HEK293T (cell line): ENCODE results near the gene C17orf50.

ENCODE experiments used
- CTCF ChIA-PET: fragments of 350-600 bp; formaldehyde crosslinking; extraction: SDS; loops from one replicate; lab custom pipeline; 2021; ENCODE audit warnings: antibody characterized with exemption, inconsistent platforms; lab: Yijun Ruan, JAX
- POLR2A ChIA-PET: fragments of 350-600 bp; formaldehyde crosslinking; extraction: SDS; loops from one replicate; lab custom pipeline; 2020; ENCODE audit warnings: antibody characterized with exemption, inconsistent platforms; lab: Yijun Ruan, JAX
- DNase-seq: peaks from one replicate; pipeline ENCODE4 v3.0.0; 2012; ENCODE audit warnings: mixed read lengths; ENCODE audit errors: extremely low spot score
- ARNT ChIP-seq: fragments of 450-650 bp; IDR thresholded peaks from 2 replicates; pipeline ENCODE4 v1.6.1; 2017; ENCODE audit warnings: mild to moderate bottlenecking
- BHLHE40 ChIP-seq: fragments of 450-650 bp; IDR thresholded peaks from 2 replicates; pipeline ENCODE4 v1.6.1; 2016; ENCODE audit warnings: mild to moderate bottlenecking, moderate library complexity, borderline replicate concordance
- CTBP1 ChIP-seq: fragments of 450-650 bp; IDR thresholded peaks from 2 replicates; pipeline ENCODE4 v1.6.1; 2016; ENCODE audit warnings: borderline replicate concordance
- ELF4 ChIP-seq: fragments of 450-650 bp; IDR thresholded peaks from 2 replicates; pipeline ENCODE4 v1.6.1; 2017; ENCODE audit warnings: antibody characterized with exemption
- FOXA1 ChIP-seq: fragments of 450-650 bp; IDR thresholded peaks from 2 replicates; pipeline ENCODE4 v1.6.1; 2016; ENCODE audit warnings: mild to moderate bottlenecking
- FOXK2 ChIP-seq: fragments of 450-650 bp; IDR thresholded peaks from 2 replicates; pipeline ENCODE4 v1.6.1; 2016; ENCODE audit warnings: mild to moderate bottlenecking
- FOXM1 ChIP-seq: fragments of 450-650 bp; IDR thresholded peaks from 2 replicates; pipeline ENCODE4 v1.6.1; 2017; ENCODE audit warnings: mild to moderate bottlenecking, borderline replicate concordance
- HDGF ChIP-seq: fragments of 450-650 bp; IDR thresholded peaks from 2 replicates; pipeline ENCODE4 v1.6.1; 2017; ENCODE audit warnings: antibody characterized with exemption, borderline replicate concordance
- L3MBTL2 ChIP-seq: fragments of 450-650 bp; conservative IDR thresholded peaks from 2 replicates; pipeline ENCODE4 v1.6.1; 2016; ENCODE audit warnings: mild to moderate bottlenecking
- LEF1 ChIP-seq: fragments of 450-650 bp; IDR thresholded peaks from 2 replicates; pipeline ENCODE4 v1.6.1; 2017; ENCODE audit warnings: mild to moderate bottlenecking, borderline replicate concordance
- NFRKB ChIP-seq: fragments of 450-650 bp; IDR thresholded peaks from 2 replicates; pipeline ENCODE4 v1.6.1; 2016; ENCODE audit warnings: mild to moderate bottlenecking, moderate library complexity
- SP1 ChIP-seq: fragments of 450-650 bp; IDR thresholded peaks from 2 replicates; pipeline ENCODE4 v1.6.1; 2017
- SUZ12 ChIP-seq: fragments of 450-650 bp; IDR thresholded peaks from 2 replicates; pipeline ENCODE4 v1.6.1; 2016; ENCODE audit warnings: mild to moderate bottlenecking
- TARDBP ChIP-seq: fragments of 450-650 bp; IDR thresholded peaks from 2 replicates; pipeline ENCODE4 v1.6.1; 2016
- ZNF384 ChIP-seq: fragments of 450-650 bp; IDR thresholded peaks from 2 replicates; pipeline ENCODE4 v1.6.1; 2016
- TF ChIP-seq, protein P1 (sequence below): fragments of 450-650 bp; IDR thresholded peaks from 2 replicates; pipeline ENCODE4 v1.6.1; 2016

Gene C17orf50

DNA sequence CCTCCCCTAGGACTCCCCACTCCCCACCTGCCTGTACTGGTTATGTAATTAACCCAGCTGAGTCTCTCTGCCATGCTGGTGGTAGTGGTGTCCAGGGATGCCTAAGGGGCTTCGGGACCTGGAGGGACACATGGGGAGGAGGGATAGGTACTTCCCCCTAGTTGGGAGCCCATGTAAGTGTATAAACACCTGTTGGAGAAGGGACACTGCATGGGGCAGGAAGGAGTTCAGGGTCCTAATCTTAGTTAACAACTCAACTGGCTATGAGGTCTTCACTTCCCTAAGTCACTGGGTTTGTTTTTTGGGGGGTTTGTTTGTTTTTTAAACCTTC is 27.9 kb upstream of the C17orf50 start:
- CTCF ChIA-PET: interaction anchor here (0.6 kb wide), 1 partner anchor 115 kb away, joined by 4 read pairs; no protein-coding TSS in a partner anchor
- POLR2A ChIA-PET: interaction anchor here (1.1 to 1.5 kb wide), 2 partner anchors 20 to 146 kb away, joined by 3 to 4 read pairs; partner anchors contain the start of genes AP2B1 and GAS2L2
- no peak for DNase-seq
- TF ChIP-seq ZNF384 (no peak), LEF1 (no peak), FOXA1 (no peak), BHLHE40 (no peak), HDGF (no peak), L3MBTL2 (no peak), SP1 (no peak), NFRKB (no peak), CTBP1 (no peak), ELF4 (no peak), FOXK2 (no peak), FOXM1 (no peak), SUZ12 (no peak), ARNT (no peak), TARDBP (no peak)
- TF ChIP-seq, protein P1, sequence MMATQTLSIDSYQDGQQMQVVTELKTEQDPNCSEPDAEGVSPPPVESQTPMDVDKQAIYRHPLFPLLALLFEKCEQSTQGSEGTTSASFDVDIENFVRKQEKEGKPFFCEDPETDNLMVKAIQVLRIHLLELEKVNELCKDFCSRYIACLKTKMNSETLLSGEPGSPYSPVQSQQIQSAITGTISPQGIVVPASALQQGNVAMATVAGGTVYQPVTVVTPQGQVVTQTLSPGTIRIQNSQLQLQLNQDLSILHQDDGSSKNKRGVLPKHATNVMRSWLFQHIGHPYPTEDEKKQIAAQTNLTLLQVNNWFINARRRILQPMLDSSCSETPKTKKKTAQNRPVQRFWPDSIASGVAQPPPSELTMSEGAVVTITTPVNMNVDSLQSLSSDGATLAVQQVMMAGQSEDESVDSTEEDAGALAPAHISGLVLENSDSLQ: no peak

DNA sequence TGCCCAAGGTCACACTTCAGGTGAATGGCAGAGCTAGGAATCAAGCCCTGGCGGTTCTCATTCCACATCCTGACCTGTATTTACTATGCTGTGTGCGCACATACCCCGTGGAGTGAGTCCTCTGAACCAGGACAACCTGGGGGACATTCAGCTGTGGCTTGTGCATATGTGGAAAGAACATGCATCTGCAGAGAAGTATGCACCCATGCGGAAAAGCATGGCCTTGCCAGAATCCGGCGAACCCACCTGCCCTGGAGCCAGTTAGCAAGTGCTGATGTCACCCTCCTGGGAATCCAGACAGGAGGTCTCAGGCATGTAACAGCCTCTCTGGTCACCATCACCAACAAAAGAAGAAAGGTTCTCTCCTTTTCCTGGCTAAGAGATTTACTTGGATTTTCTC is 27.3 kb upstream of the C17orf50 start:
- no peak for DNase-seq
- ChIA-PET POLR2A (interaction anchor here (1.1 to 1.5 kb wide), 2 partner anchors 20 to 146 kb away, joined by 3 to 4 read pairs; partner anchors contain the start of genes AP2B1 and GAS2L2), CTCF (interaction anchor here (0.6 kb wide), 1 partner anchor 114 kb away, joined by 4 read pairs; no protein-coding TSS in a partner anchor)
- TF ChIP-seq ELF4: no peak
- TF ChIP-seq CTBP1: no peak
- TF ChIP-seq, protein P1: no peak
- TF ChIP-seq SP1: no peak
- no peak for TF ChIP-seq L3MBTL2
- TF ChIP-seq ARNT: no peak
- TF ChIP-seq FOXM1: no peak
- no peak for TF ChIP-seq FOXA1
- TF ChIP-seq SUZ12: no peak
- no peak for TF ChIP-seq LEF1
- no peak for TF ChIP-seq FOXK2
- no peak for TF ChIP-seq HDGF
- no peak for TF ChIP-seq NFRKB
- no peak for TF ChIP-seq ZNF384
- TF ChIP-seq TARDBP: no peak
- TF ChIP-seq BHLHE40: no peak

DNA sequence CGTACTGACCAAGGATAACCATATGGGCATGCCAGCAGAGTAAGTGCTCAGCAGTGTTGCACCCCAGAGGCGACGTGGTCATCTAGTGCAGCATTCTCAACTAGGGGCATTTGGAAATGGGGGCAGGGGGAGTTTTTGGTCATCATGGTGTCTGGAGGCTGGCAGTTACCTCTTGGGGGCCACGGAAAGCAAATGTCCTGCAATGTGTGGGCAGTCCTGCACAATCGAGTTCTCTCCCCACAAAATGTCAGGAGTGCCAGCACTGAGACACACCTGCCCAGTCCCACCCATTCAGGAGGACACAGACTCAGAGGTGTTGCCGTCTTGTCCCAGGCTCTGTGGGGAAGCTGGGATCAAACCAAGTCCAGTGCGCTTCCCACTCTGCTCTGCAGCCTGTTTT is 26.3 kb upstream of the C17orf50 start:
- TF ChIP-seq LEF1: no peak
- no peak for TF ChIP-seq SUZ12
- TF ChIP-seq ARNT: no peak
- no peak for TF ChIP-seq TARDBP
- TF ChIP-seq NFRKB: no peak
- no peak for TF ChIP-seq FOXM1
- TF ChIP-seq HDGF: no peak
- TF ChIP-seq FOXK2: no peak
- no peak for TF ChIP-seq BHLHE40
- TF ChIP-seq CTBP1: no peak
- no peak for TF ChIP-seq SP1
- TF ChIP-seq L3MBTL2: no peak
- TF ChIP-seq ZNF384: no peak
- TF ChIP-seq FOXA1: no peak
- no peak for TF ChIP-seq ELF4
- no peak for DNase-seq
- ChIA-PET CTCF (no interaction called here), POLR2A (no interaction called here)

DNA sequence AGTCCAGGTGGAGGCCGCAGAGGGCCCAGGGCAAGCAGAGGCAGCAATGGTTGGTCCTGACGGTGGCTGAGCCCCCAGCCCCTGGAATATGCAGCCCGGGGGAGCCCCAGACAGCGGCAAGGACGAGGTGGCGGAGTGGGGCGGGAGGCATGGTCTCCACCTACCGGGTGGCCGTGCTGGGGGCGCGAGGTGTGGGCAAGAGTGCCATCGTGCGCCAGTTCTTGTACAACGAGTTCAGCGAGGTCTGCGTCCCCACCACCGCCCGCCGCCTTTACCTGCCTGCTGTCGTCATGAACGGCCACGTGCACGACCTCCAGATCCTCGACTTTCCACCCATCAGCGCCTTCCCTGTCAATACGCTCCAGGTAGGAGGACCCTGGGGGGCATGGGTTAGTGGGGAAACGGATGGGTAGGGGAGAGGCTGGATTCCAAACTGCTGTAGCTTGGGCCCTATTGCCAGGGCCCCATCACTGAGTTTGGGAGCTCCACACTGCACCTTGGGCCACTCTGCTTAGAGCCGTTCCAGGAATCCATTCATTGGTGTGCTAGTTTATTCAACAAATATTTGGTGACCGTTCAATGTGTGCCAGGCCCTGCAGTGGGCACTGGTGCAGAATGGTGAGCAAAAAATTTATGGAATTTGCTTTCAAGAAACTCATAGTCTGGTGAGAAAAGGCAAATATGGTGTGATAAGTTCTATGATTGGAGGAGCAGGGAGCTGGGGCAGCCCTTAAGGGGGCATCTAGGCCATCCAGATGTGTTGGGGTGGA is 25.5 kb upstream of the C17orf50 start:
- no peak for TF ChIP-seq LEF1
- no peak for TF ChIP-seq TARDBP
- TF ChIP-seq, protein P1: no peak
- no peak for TF ChIP-seq HDGF
- TF ChIP-seq SUZ12: no peak
- no peak for TF ChIP-seq SP1
- no peak for TF ChIP-seq ARNT
- TF ChIP-seq NFRKB: no peak
- POLR2A ChIA-PET: interaction anchor here (0.5 kb wide), 1 partner anchor 25 kb away, joined by 3 read pairs; no protein-coding TSS in a partner anchor
- CTCF ChIA-PET: interaction anchor here (1.1 kb wide), 1 partner anchor 12 kb away, joined by 3 read pairs; no protein-coding TSS in a partner anchor
- DNase-seq: no peak

DNA sequence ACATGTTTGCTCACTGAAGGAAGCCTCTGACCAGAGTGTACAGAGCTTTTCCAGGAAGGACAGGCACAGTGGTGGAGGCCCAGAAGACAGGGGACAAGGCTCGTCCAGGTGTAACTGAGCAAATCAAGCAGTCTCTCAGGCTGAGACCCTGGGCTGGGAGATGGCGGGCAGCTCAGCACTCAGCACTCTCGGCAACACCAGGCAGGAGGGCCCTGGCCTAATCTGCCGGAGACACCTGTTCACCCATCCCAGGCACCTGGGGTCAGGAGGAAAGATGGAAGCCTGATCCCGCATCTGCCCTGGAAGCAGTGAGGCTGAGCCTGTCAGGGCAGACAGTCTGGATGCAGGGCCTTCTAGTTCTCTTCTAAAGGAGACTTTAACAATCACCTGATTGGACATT is 24.5 kb upstream of the C17orf50 start:
- DNase-seq: no peak
- TF ChIP-seq ELF4: no peak
- TF ChIP-seq ZNF384: no peak
- TF ChIP-seq, protein P1: no peak
- no peak for TF ChIP-seq FOXA1
- no peak for TF ChIP-seq SUZ12
- no peak for TF ChIP-seq ARNT
- TF ChIP-seq BHLHE40: no peak
- no peak for TF ChIP-seq HDGF
- TF ChIP-seq SP1: no peak
- no peak for TF ChIP-seq TARDBP
- TF ChIP-seq FOXM1: no peak
- TF ChIP-seq NFRKB: no peak
- no peak for TF ChIP-seq FOXK2
- TF ChIP-seq CTBP1: no peak
- no peak for TF ChIP-seq LEF1
- no peak for TF ChIP-seq L3MBTL2
- ChIA-PET POLR2A (interaction anchor here (0.5 kb wide), 1 partner anchor 24 kb away, joined by 3 read pairs; no protein-coding TSS in a partner anchor), CTCF (interaction anchor here (1.1 kb wide), 1 partner anchor 11 kb away, joined by 3 read pairs; no protein-coding TSS in a partner anchor)
